Measurements from ENCODE around the gene PIAS1. TPM values are rescaled to one million over a fixed set of nuclear protein-coding genes. Genes with fewer than 3 reads are reported as not detected.

PIAS1 gene
- total RNA-seq, 1 donor, result 39.0 TPM

- no peak for DNase-seq (ENCODE audit: low read depth)
- no peak for TF ChIP-seq CTCF (IDR thresholded peaks at IDR 0.05; ENCODE audit: insufficient read depth, low read length)
- no peak overlapping the region for H3K4me3 ChIP-seq (ENCODE audit: low read depth, low read length)
Observed at GRCh38 chr15:68129072-68129471, 75.0 kb downstream of the PIAS1 start.

GRCh38 chr15:68130851-68131250 lies 76.7 kb downstream of the PIAS1 start:
- no peak for DNase-seq (ENCODE audit: low read depth)
- TF ChIP-seq CTCF (IDR thresholded peaks at IDR 0.05; ENCODE audit: insufficient read depth, low read length), result no peak
- H3K4me3 ChIP-seq (ENCODE audit: low read depth, low read length), result no peak overlapping the region

GRCh38 chr15:68137096-68137495 lies 83.0 kb downstream of the PIAS1 start:
- no peak for TF ChIP-seq CTCF (IDR thresholded peaks at IDR 0.05; ENCODE audit: insufficient read depth, low read length)
- DNase-seq (ENCODE audit: low read depth), result no peak
- no peak overlapping the region for H3K4me3 ChIP-seq (ENCODE audit: low read depth, low read length)

- no peak for TF ChIP-seq CTCF (IDR thresholded peaks at IDR 0.05; ENCODE audit: insufficient read depth, low read length)
- no peak overlapping the region for H3K4me3 ChIP-seq (ENCODE audit: low read depth, low read length)
- no peak for DNase-seq (ENCODE audit: low read depth)
Observed at GRCh38 chr15:68143129-68143528, 89.0 kb downstream of the PIAS1 start.

- DNase-seq (ENCODE audit: low read depth), result no peak
Observed at GRCh38 chr15:68143785-68144184, 89.7 kb downstream of the PIAS1 start.

GRCh38 chr15:68145706-68146105 lies 91.6 kb downstream of the PIAS1 start:
- TF ChIP-seq CTCF (IDR thresholded peaks at IDR 0.05; ENCODE audit: insufficient read depth, low read length), result no peak
- DNase-seq (ENCODE audit: low read depth), result peak; percentile 18
- no peak overlapping the region for H3K4me3 ChIP-seq (ENCODE audit: low read depth, low read length)

More at GRCh38 chr15:68143785-68144184, 89.7 kb downstream of the PIAS1 start:
- no peak overlapping the region for H3K4me3 ChIP-seq (ENCODE audit: low read depth, low read length)
- TF ChIP-seq CTCF (IDR thresholded peaks at IDR 0.05; ENCODE audit: insufficient read depth, low read length), result no peak

- TF ChIP-seq CTCF (IDR thresholded peaks at IDR 0.05; ENCODE audit: insufficient read depth, low read length), result no peak
- DNase-seq (ENCODE audit: low read depth), result no peak
- H3K4me3 ChIP-seq (ENCODE audit: low read depth, low read length), result no peak overlapping the region
Observed at GRCh38 chr15:68148039-68148438, 93.9 kb downstream of the PIAS1 start.

All from fibroblast of the aortic adventitia (primary cell).